ENCODE data around the gene RNF212. TPM values are rescaled to one million over a fixed set of nuclear protein-coding genes. Genes with fewer than 3 reads are reported as not detected.

Gene RNF212
- total RNA-seq, 1 experiment from 2014 or later: not detected

- BruUV-seq (replicated peaks): no TSS peak
These were observed 40.4 kb downstream of the RNF212 start for GRCh38 chr4:1072830-1073446.

GRCh38 chr4:1069394-1069793 lies 44.0 kb downstream of the RNF212 start:
- Histone ChIP-seq H3K4me1 (no peaks in the 10 kb centered on the region), H3K4me3 (ENCODE audit: low read depth, low read length) (no peak overlapping the region), H3K9me3 (no peaks in the 10 kb centered on the region), H3K27me3 (replicated peaks; ENCODE audit: control insufficient read depth, insufficient read depth, low read length) (no peaks in the 10 kb centered on the region), H3K36me3 (ENCODE audit: control insufficient read depth, insufficient read depth, low read length) (no peaks in the 10 kb centered on the region)
- Mint-ChIP-seq H3K9me3 (ENCODE audit: unreplicated experiment) (no peaks in the 10 kb centered on the region), H3K27me3 (ENCODE audit: insufficient read depth, unreplicated experiment) (peaks cover 15% of the 10 kb centered on the region), H3K4me1 (ENCODE audit: low read depth, unreplicated experiment) (no peaks in the 10 kb centered on the region), H3K4me3 (ENCODE audit: unreplicated experiment) (no peak overlapping the region), H3K36me3 (ENCODE audit: insufficient read depth, unreplicated experiment) (no peaks in the 10 kb centered on the region), H3K27ac (ENCODE audit: unreplicated experiment) (no peak overlapping the region)
- ChIA-PET CTCF (no interaction called here), POLR2A (no interaction called here)
- BruUV-seq (replicated peaks): no TSS peak
- intact Hi-C loops (cut with micrococcal nuclease; ENCODE audit: unreplicated experiment): no loop called here
- no peak for DNase-seq
- no peak for TF ChIP-seq CTCF (IDR thresholded peaks at IDR 0.05; ENCODE audit: insufficient read depth in 1 of 2, low read depth in 1 of 2, low read length in 1 of 2, severe bottlenecking in 1 of 2, unreplicated experiment in 1 of 2)

More at GRCh38 chr4:1072830-1073446, 40.4 kb downstream of the RNF212 start:
- intact Hi-C loops (cut with micrococcal nuclease; ENCODE audit: unreplicated experiment): no loop called here
- Mint-ChIP-seq H3K27me3 (ENCODE audit: insufficient read depth, unreplicated experiment) (peaks cover 14% of the 10 kb centered on the region), H3K4me1 (ENCODE audit: low read depth, unreplicated experiment) (no peaks in the 10 kb centered on the region), H3K4me3 (ENCODE audit: unreplicated experiment) (no peak overlapping the region), H3K9me3 (ENCODE audit: unreplicated experiment) (no peaks in the 10 kb centered on the region), H3K36me3 (ENCODE audit: insufficient read depth, unreplicated experiment) (no peaks in the 10 kb centered on the region), H3K27ac (ENCODE audit: unreplicated experiment) (no peak overlapping the region)
- Histone ChIP-seq H3K9me3 (no peaks in the 10 kb centered on the region), H3K36me3 (ENCODE audit: control insufficient read depth, insufficient read depth, low read length) (no peaks in the 10 kb centered on the region), H3K4me1 (no peaks in the 10 kb centered on the region), H3K27me3 (replicated peaks; ENCODE audit: control insufficient read depth, insufficient read depth, low read length) (no peaks in the 10 kb centered on the region), H3K4me3 (ENCODE audit: low read depth, low read length) (no peak overlapping the region)
- peak; percentile 54 to 60 for DNase-seq
- peak; percentile 47 to 67 for TF ChIP-seq CTCF (IDR thresholded peaks at IDR 0.05; ENCODE audit: insufficient read depth in 1 of 2, low read depth in 1 of 2, low read length in 1 of 2, severe bottlenecking in 1 of 2, unreplicated experiment in 1 of 2)
- ChIA-PET CTCF (no interaction called here), POLR2A (no interaction called here)

GRCh38 chr4:1065732-1066131 lies 47.6 kb downstream of the RNF212 start:
- no peak for DNase-seq
- no peaks in the 10 kb centered on the region for H3K4me1 ChIP-seq

More at GRCh38 chr4:1065732-1066131, 47.6 kb downstream of the RNF212 start:
- Mint-ChIP-seq H3K27me3 (ENCODE audit: insufficient read depth, unreplicated experiment) (peaks cover 20% of the 10 kb centered on the region), H3K27ac (ENCODE audit: unreplicated experiment) (no peak overlapping the region), H3K36me3 (ENCODE audit: insufficient read depth, unreplicated experiment) (no peaks in the 10 kb centered on the region), H3K4me3 (ENCODE audit: unreplicated experiment) (no peak overlapping the region), H3K4me1 (ENCODE audit: low read depth, unreplicated experiment) (no peaks in the 10 kb centered on the region), H3K9me3 (ENCODE audit: unreplicated experiment) (no peaks in the 10 kb centered on the region)
- no peak overlapping the region for H3K4me3 ChIP-seq (ENCODE audit: low read depth, low read length)
- CTCF ChIA-PET: no interaction called here
- BruUV-seq (replicated peaks): no TSS peak
- no peaks in the 10 kb centered on the region for H3K9me3 ChIP-seq
- POLR2A ChIA-PET: no interaction called here
- TF ChIP-seq CTCF (IDR thresholded peaks at IDR 0.05; ENCODE audit: insufficient read depth in 1 of 2, low read depth in 1 of 2, low read length in 1 of 2, severe bottlenecking in 1 of 2, unreplicated experiment in 1 of 2): no peak
- intact Hi-C loops (cut with micrococcal nuclease; ENCODE audit: unreplicated experiment): no loop called here
- no peaks in the 10 kb centered on the region for H3K36me3 ChIP-seq (ENCODE audit: control insufficient read depth, insufficient read depth, low read length)
- H3K27me3 ChIP-seq (replicated peaks; ENCODE audit: control insufficient read depth, insufficient read depth, low read length): no peaks in the 10 kb centered on the region
